Tibial artery (tissue), 4 donors: ENCODE data around the gene AIF1L.

Source experiments
- DNase-seq, 2 donors: peaks; one replicate each; pipeline ENCODE4 v3.0.0-alpha.2; 2019
- H3K27ac ChIP-seq, 2 donors: fragments of 200-600 bp; sonication (generic) in 1 of 2; 1 replicate in 1 of 2; 2 replicates in 1 of 2; pipeline ENCODE4 v1.5.1; 2018 to 2019; ENCODE audit warnings: mild to moderate bottlenecking in 1 of 2
- H3K27me3 ChIP-seq, 2 donors: fragments of 200-600 bp; sonication (generic) in 1 of 2; one replicate each; pipeline versions ENCODE4 v1.5.1 to v1.6.0; 2016 to 2019
- H3K36me3 ChIP-seq, 3 donors: fragments of 200-600 bp; sonication (generic) in 2 of 3; one replicate each; pipeline ENCODE4 v1.5.1; 2016 to 2019; ENCODE audit warnings: mild to moderate bottlenecking in 2 of 3
- H3K4me1 ChIP-seq, 4 donors: fragments of 200-600 bp; sonication (generic) in 2 of 4; 1 replicate in 3 of 4; 2 replicates in 1 of 4; pipeline ENCODE4 v1.5.1; 2016 to 2019
- H3K4me3 ChIP-seq, 2 donors: fragments of 200-600 bp; sonication (generic) in 1 of 2; 1 replicate in 1 of 2; 2 replicates in 1 of 2; pipeline ENCODE4 v1.5.1; 2018 to 2019; ENCODE audit warnings: mild to moderate bottlenecking in 2 of 2
- H3K9me3 ChIP-seq, 3 donors: fragments of 200-600 bp; sonication (generic) in 1 of 3; one replicate each; pipeline ENCODE4 v1.5.1; 2016 to 2019
- intact Hi-C: fragments of 100-400 bp; cut with DNase I; formaldehyde crosslinking; loops from one replicate; pipeline ENCODE4 v1.15.0; 2023; ENCODE audit warnings: low total_unique reads
- TF ChIP-seq, protein P1 (sequence below), 2 experiments: fragments of 200-600 bp in 1 of 2; fragments of 450-650 bp in 1 of 2; IDR thresholded peaks; one replicate each; pipeline ENCODE4 v1.5.1; 2017 to 2019; ENCODE audit warnings: antibody characterized with exemption in 2 of 2, mild to moderate bottlenecking in 1 of 2, moderate library complexity in 1 of 2

Gene AIF1L

DNA sequence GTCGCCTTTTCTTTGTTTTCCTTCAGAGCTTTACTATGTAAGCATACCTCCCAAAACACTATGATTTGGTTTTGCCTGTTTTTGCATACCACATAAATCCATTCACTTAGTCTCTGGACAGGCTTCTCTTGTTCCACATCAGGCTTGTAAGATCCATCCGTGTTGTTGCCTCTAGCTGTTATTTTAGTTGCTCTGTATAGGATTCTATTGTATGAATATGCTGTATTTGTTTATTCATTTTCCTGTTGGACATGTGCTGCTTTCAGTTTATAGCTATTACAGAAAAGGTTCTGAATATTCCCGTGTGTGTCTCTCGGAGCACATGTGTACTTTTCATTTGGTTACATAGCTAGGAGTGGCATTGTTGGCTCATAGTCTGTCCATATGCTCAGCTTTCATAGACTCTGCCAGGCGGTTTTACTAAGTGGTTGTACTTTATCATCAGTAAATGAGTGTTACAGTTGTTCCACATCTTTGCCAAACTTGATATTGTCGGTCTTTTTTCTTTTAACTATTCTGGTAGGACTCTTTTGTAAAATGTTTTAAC is 70.9 kb downstream of the AIF1L start:
- TF ChIP-seq, protein P1, sequence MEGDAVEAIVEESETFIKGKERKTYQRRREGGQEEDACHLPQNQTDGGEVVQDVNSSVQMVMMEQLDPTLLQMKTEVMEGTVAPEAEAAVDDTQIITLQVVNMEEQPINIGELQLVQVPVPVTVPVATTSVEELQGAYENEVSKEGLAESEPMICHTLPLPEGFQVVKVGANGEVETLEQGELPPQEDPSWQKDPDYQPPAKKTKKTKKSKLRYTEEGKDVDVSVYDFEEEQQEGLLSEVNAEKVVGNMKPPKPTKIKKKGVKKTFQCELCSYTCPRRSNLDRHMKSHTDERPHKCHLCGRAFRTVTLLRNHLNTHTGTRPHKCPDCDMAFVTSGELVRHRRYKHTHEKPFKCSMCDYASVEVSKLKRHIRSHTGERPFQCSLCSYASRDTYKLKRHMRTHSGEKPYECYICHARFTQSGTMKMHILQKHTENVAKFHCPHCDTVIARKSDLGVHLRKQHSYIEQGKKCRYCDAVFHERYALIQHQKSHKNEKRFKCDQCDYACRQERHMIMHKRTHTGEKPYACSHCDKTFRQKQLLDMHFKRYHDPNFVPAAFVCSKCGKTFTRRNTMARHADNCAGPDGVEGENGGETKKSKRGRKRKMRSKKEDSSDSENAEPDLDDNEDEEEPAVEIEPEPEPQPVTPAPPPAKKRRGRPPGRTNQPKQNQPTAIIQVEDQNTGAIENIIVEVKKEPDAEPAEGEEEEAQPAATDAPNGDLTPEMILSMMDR (IDR thresholded peaks at IDR 0.05) = no peak
- H3K36me3 ChIP-seq = peaks cover 39 to 69% (median 41%) of the 10 kb centered on the region in 3 donors
- no peaks in the 10 kb centered on the region for H3K27me3 ChIP-seq
- no peaks in the 10 kb centered on the region for H3K4me1 ChIP-seq
- H3K27ac ChIP-seq = no peak overlapping the region
- DNase-seq = no peak
- no peak overlapping the region for H3K4me3 ChIP-seq
- intact Hi-C loops = no loop called here
- H3K9me3 ChIP-seq = no peaks in the 10 kb centered on the region

DNA sequence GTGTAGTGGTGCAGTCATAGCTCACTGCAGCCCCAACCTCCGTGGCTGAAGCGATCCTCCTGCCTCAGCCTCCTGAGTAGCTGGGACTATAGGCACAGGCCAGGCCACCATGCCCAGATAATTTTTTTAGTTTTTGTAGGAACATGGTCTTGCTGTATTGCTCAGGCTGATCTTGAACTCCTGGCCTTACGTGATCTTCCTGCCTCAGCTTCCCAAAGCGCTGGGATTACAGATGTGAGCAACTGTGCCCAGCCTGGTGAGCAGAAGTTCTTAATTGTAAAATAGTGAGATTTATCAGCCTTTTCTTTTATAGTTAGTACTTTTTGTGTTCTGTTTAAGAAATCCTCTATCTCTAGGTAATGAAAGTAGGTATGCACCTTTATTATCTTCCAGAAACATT is 71.6 kb downstream of the AIF1L start:
- Histone ChIP-seq H3K4me1 (no peaks in the 10 kb centered on the region), H3K27me3 (no peaks in the 10 kb centered on the region), H3K9me3 (no peaks in the 10 kb centered on the region), H3K4me3 (no peak overlapping the region), H3K36me3 (peaks cover 32 to 61% (median 34%) of the 10 kb centered on the region in 3 donors), H3K27ac (no peak overlapping the region)
- TF ChIP-seq, protein P1 (IDR thresholded peaks at IDR 0.05) = no peak
- DNase-seq = no peak
- intact Hi-C loops = no loop called here

DNA sequence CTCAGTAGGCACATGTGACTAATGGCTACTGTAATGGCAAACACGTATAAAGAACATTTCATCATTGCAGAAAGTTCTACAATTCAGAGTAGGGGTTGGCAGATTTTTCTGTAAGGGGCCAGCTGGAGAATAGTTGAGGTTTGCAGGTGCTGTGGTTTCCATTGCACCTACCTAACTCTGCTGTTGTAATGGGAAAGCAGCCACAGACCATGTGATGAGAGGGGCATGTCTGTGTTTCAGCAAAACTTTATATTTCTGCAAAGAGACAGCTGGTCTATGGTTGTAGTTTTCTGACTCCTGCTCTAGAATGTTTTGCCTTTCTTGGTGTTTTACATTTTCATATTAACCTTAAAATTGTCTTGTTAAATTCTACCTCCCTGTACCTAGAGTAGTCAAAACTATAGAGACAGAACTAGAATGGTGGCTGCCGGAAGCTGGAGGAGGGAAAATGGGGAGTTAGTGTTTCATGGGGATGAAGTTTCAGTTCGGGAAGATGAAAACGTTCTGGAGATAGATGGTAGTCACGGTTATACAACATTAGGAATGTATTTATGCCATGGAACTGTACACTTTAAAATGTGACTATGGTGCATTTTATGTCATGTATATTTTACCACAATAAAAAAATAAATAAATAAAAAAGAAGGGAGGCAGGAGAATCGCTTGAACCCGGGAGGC is 73.4 kb downstream of the AIF1L start:
- Histone ChIP-seq H3K27ac (no peak overlapping the region), H3K27me3 (no peaks in the 10 kb centered on the region), H3K36me3 (peaks cover 19 to 59% (median 26%) of the 10 kb centered on the region in 3 donors), H3K9me3 (no peaks in the 10 kb centered on the region), H3K4me3 (no peak overlapping the region), H3K4me1 (no peaks in the 10 kb centered on the region)
- DNase-seq = no peak
- TF ChIP-seq, protein P1 (IDR thresholded peaks at IDR 0.05) = no peak
- intact Hi-C loops = no loop called here
